Stimulated activated CD4-positive, alpha-beta T cell treated with anti-CD3 and anti-CD28 coated beads, TNF-alpha, amount 100 ng/mL, for 4 hours (primary cell): ENCODE measurements around the gene PPP1R12B.
A peak's percentile ranks its signal among the peaks of the same experiment; 100 is the strongest.
"Not testable (repeated sequence)": the region's sequence is repeated elsewhere in the genome, so short reads cannot be mapped to it uniquely, and the experiment has no call there.

ENCODE experiments used
- DNase-seq, 3 experiments: peaks; one replicate each; pipeline ENCODE4 v3.0.0-alpha.2; 2020; ENCODE audit warnings: low read depth in 3 of 3

The PPP1R12B gene

GRCh38 chr1:202613571-202613970, 265.1 kb downstream of the PPP1R12B start:
- DNase-seq, result no peak

- not testable (repeated sequence) for DNase-seq
Measured at GRCh38 chr1:202614363-202615207, 266.1 kb downstream of the PPP1R12B start.

GRCh38 chr1:202615208-202615500, 266.7 kb downstream of the PPP1R12B start:
- DNase-seq, result not testable (repeated sequence)

GRCh38 chr1:202615501-202616354, 267.2 kb downstream of the PPP1R12B start:
- no peak for DNase-seq

- no peak for DNase-seq
Measured at GRCh38 chr1:202616355-202616915, 267.9 kb downstream of the PPP1R12B start.

GRCh38 chr1:202619012-202619411, 270.5 kb downstream of the PPP1R12B start:
- DNase-seq, result not testable (repeated sequence)

GRCh38 chr1:202619505-202619904, 271.0 kb downstream of the PPP1R12B start:
- no peak for DNase-seq

GRCh38 chr1:202620036-202620435, 271.5 kb downstream of the PPP1R12B start:
- DNase-seq, result not testable (repeated sequence)

GRCh38 chr1:202621446-202621845, 272.9 kb downstream of the PPP1R12B start:
- no peak for DNase-seq

- no peak for DNase-seq
Measured at GRCh38 chr1:202622388-202622787, 273.9 kb downstream of the PPP1R12B start.

- no peak for DNase-seq
Measured at GRCh38 chr1:202623075-202623474, 274.6 kb downstream of the PPP1R12B start.

GRCh38 chr1:202623476-202623875, 275.0 kb downstream of the PPP1R12B start:
- DNase-seq, result not testable (repeated sequence)

- no peak for DNase-seq
Measured at GRCh38 chr1:202624088-202624780, 275.7 kb downstream of the PPP1R12B start.

GRCh38 chr1:202624781-202625108, 276.2 kb downstream of the PPP1R12B start:
- DNase-seq, result no peak

GRCh38 chr1:202625416-202626360, 277.2 kb downstream of the PPP1R12B start:
- DNase-seq, result peak in 1 of 3 experiments; percentile 11

- not testable (repeated sequence) for DNase-seq
Measured at GRCh38 chr1:202627036-202627435, 278.5 kb downstream of the PPP1R12B start.

- no peak for DNase-seq
Measured at GRCh38 chr1:202627841-202628565, 279.5 kb downstream of the PPP1R12B start.

- DNase-seq, result no peak
Measured at GRCh38 chr1:202628646-202629215, 280.2 kb downstream of the PPP1R12B start.

- not testable (repeated sequence) for DNase-seq
Measured at GRCh38 chr1:202629257-202629811, 280.8 kb downstream of the PPP1R12B start.
